Gastrocnemius medialis (tissue), 4 donors: ENCODE data around the gene TPK1. TPM values are rescaled to one million over a fixed set of nuclear protein-coding genes. Genes with fewer than 3 reads are reported as not detected.

Source experiments
- ATAC-seq, 2 donors: fragments of 150-250 bp; one replicate each; pipeline ENCODE4 v1.9.1; 2016
- DNase-seq, 2 donors: peaks; one replicate each; pipeline ENCODE4 v3.0.0-alpha.2; 2019
- H3K27ac ChIP-seq, 4 donors: fragments of 200-600 bp; sonication (generic); 1 replicate in 1 of 4; 2 replicates in 3 of 4; pipeline ENCODE4 v1.5.1; 2016 to 2018; ENCODE audit warnings: mild to moderate bottlenecking in 2 of 4, moderate library complexity in 1 of 4
- H3K27me3 ChIP-seq, 3 donors: fragments of 200-600 bp; sonication (generic) in 2 of 3; 1 replicate in 1 of 3; 2 replicates in 2 of 3; pipeline versions ENCODE4 v1.5.1 to v1.6.0; 2016 to 2019; ENCODE audit warnings: mild to moderate bottlenecking in 1 of 3, moderate library complexity in 1 of 3
- H3K36me3 ChIP-seq, 2 donors: fragments of 200-600 bp; sonication (generic) in 1 of 2; one replicate each; pipeline ENCODE4 v1.5.1; 2017 to 2018
- H3K4me1 ChIP-seq, 2 donors: fragments of 200-600 bp; sonication (generic) in 1 of 2; one replicate each; pipeline ENCODE4 v1.5.1; 2016 to 2017; ENCODE audit warnings: mild to moderate bottlenecking in 2 of 2
- H3K4me3 ChIP-seq, 4 donors: fragments of 200-600 bp; sonication (generic) in 3 of 4; 1 replicate in 1 of 4; 2 replicates in 3 of 4; pipeline ENCODE4 v1.5.1; 2016 to 2019; ENCODE audit warnings: mild to moderate bottlenecking in 2 of 4
- H3K9me3 ChIP-seq, 3 donors: fragments of 200-600 bp; sonication (generic) in 2 of 3; 1 replicate in 1 of 3; 2 replicates in 2 of 3; pipeline ENCODE4 v1.5.1; 2016 to 2019
- CTCF ChIP-seq, 5 experiments: fragments of 450-650 bp in 3 of 5; fragments of 200-600 bp in 2 of 5; sonication (generic) in 2 of 5; IDR thresholded peaks in 4 of 5; conservative IDR thresholded peaks in 1 of 5; 1 replicate in 4 of 5; 2 replicates in 1 of 5; pipeline ENCODE4 v1.5.1; 2016 to 2019; ENCODE audit warnings: antibody characterized with exemption in 5 of 5, mild to moderate bottlenecking in 3 of 5, moderate library complexity in 3 of 5
- POLR2A ChIP-seq, 2 donors: fragments of 450-650 bp; IDR thresholded peaks; one replicate each; pipeline ENCODE4 v1.6.1; 2017; ENCODE audit warnings: antibody characterized with exemption in 2 of 2, mild to moderate bottlenecking in 2 of 2, moderate library complexity in 2 of 2
- in situ Hi-C, 4 donors: fragments of 200-750 bp; cut with MboI; loops; one replicate each; pipeline versions ENCODE4 v1.15.0 to v1.8.0; 2017; ENCODE audit warnings: low sequenced_read_pairs in 4 of 4
- intact Hi-C: fragments of 100-400 bp; cut with DNase I; formaldehyde crosslinking; loops from one replicate; pipeline ENCODE4 v1.15.1; 2023; ENCODE audit warnings: low total_unique reads
- total RNA-seq, 4 donors: library from RNA; depleted of rRNA; stranded (reverse); fragments of >200 nt; gene quantifications; one replicate each; pipeline versions ENCODE4 v1.1.0 to v1.2.3, GENCODE V29; 2016

The TPK1 gene
- total RNA-seq, 4 donors from 2014 or later, result 2.0 to 6.9 (median 2.7) TPM

GRCh38 chr7:144474800-144475615 is 360.8 kb downstream of the TPK1 start:
- ATAC-seq (no peak), DNase-seq (no peak)
- no peaks in the 10 kb centered on the region for H3K27me3 ChIP-seq
- no peak overlapping the region for H3K27ac ChIP-seq
- TF ChIP-seq POLR2A (IDR thresholded peaks at IDR 0.05), result no peak
- TF ChIP-seq CTCF (IDR thresholded peaks at IDR 0.05 in 4 of 5, conservative IDR thresholded peaks at IDR 0.05 in 1 of 5), result no peak
- no peaks in the 10 kb centered on the region for H3K9me3 ChIP-seq
- intact Hi-C loops (no loop called here), in situ Hi-C loops (no loop called here)
- H3K36me3 ChIP-seq, result no peaks in the 10 kb centered on the region
- no peak overlapping the region for H3K4me3 ChIP-seq
- H3K4me1 ChIP-seq, result no peaks in the 10 kb centered on the region

GRCh38 chr7:144474363-144474762 is 361.5 kb downstream of the TPK1 start:
- DNase-seq (no peak), ATAC-seq (no peak)
- Histone ChIP-seq H3K27me3 (no peaks in the 10 kb centered on the region), H3K27ac (no peak overlapping the region), H3K9me3 (no peaks in the 10 kb centered on the region), H3K36me3 (no peaks in the 10 kb centered on the region), H3K4me1 (no peaks in the 10 kb centered on the region), H3K4me3 (no peak overlapping the region)
- intact Hi-C loops (no loop called here), in situ Hi-C loops (no loop called here)
- TF ChIP-seq POLR2A (IDR thresholded peaks at IDR 0.05) (no peak), CTCF (IDR thresholded peaks at IDR 0.05 in 4 of 5, conservative IDR thresholded peaks at IDR 0.05 in 1 of 5) (no peak)

- Histone ChIP-seq H3K27me3 (no peaks in the 10 kb centered on the region), H3K36me3 (no peaks in the 10 kb centered on the region), H3K27ac (no peak overlapping the region), H3K4me1 (no peaks in the 10 kb centered on the region), H3K9me3 (no peaks in the 10 kb centered on the region), H3K4me3 (no peak overlapping the region)
- intact Hi-C loops (no loop called here), in situ Hi-C loops (no loop called here)
- TF ChIP-seq POLR2A (IDR thresholded peaks at IDR 0.05), result no peak
- TF ChIP-seq CTCF (IDR thresholded peaks at IDR 0.05 in 4 of 5, conservative IDR thresholded peaks at IDR 0.05 in 1 of 5), result no peak
- DNase-seq, result no peak
- no peak for ATAC-seq
These were observed 361.9 kb downstream of the TPK1 start for GRCh38 chr7:144473908-144474307.

GRCh38 chr7:144470078-144470477 is 365.8 kb downstream of the TPK1 start:
- intact Hi-C loops (no loop called here), in situ Hi-C loops (no loop called here)
- no peak overlapping the region for H3K27ac ChIP-seq
- H3K9me3 ChIP-seq, result no peaks in the 10 kb centered on the region
- H3K27me3 ChIP-seq, result no peaks in the 10 kb centered on the region
- TF ChIP-seq CTCF (IDR thresholded peaks at IDR 0.05 in 4 of 5, conservative IDR thresholded peaks at IDR 0.05 in 1 of 5) (no peak), POLR2A (IDR thresholded peaks at IDR 0.05) (no peak)
- H3K4me1 ChIP-seq, result no peaks in the 10 kb centered on the region
- ATAC-seq (no peak), DNase-seq (no peak)
- H3K4me3 ChIP-seq, result no peak overlapping the region
- no peaks in the 10 kb centered on the region for H3K36me3 ChIP-seq
